Progenitor cell of endocrine pancreas (in vitro differentiated cells): ENCODE results near the gene OR2G3. TPM values are rescaled to one million over a fixed set of nuclear protein-coding genes. Genes with fewer than 3 reads are reported as not detected.

Experiments
- DNase-seq: peaks from one replicate; pipeline ENCODE4 v3.0.0; 2021; ENCODE audit warnings: low spot score; ENCODE audit not compliant: unreplicated experiment
- H3K27ac Mint-ChIP-seq: 2 replicates; pipeline ENCODE4 v1.8.0; 2021; ENCODE audit warnings: mild to moderate bottlenecking, moderate library complexity, mixed read lengths
- H3K27me3 Mint-ChIP-seq: 2 replicates; pipeline ENCODE4 v1.8.0; 2021; ENCODE audit warnings: mixed read lengths
- H3K36me3 Mint-ChIP-seq: 2 replicates; pipeline ENCODE4 v1.8.0; 2022; ENCODE audit warnings: mixed read lengths; ENCODE audit not compliant: insufficient read depth
- H3K4me1 Mint-ChIP-seq: 2 replicates; pipeline ENCODE4 v1.8.0; 2021; ENCODE audit warnings: low read depth, mixed read lengths
- H3K4me3 Mint-ChIP-seq: 2 replicates; pipeline ENCODE4 v1.8.0; 2021; ENCODE audit warnings: low read depth, mild to moderate bottlenecking, moderate library complexity, mixed read lengths
- H3K9me3 Mint-ChIP-seq: 2 replicates; pipeline ENCODE4 v1.8.0; 2021; ENCODE audit warnings: low read depth, mixed read lengths
- long read RNA-seq: library from polyadenylated mRNA; unstranded; transcript quantifications from one replicate; pipeline ENCODE4 v2.0.0, GENCODE V29; 2020
- total RNA-seq: library from RNA; stranded (reverse); gene quantifications from 2 replicates; pipeline ENCODE4 v1.2.1, GENCODE V29; 2021
- TF ChIP-seq, protein P1 (sequence below): fragments of 200-600 bp; sonication (generic); IDR thresholded peaks from one replicate; pipeline ENCODE4 v1.5.0; 2021; ENCODE audit warnings: antibody characterized with exemption, mild to moderate bottlenecking; ENCODE audit not compliant: unreplicated experiment

The OR2G3 gene
- not detected in 2 replicates for total RNA-seq
- long read RNA-seq, result 0 reads

DNA sequence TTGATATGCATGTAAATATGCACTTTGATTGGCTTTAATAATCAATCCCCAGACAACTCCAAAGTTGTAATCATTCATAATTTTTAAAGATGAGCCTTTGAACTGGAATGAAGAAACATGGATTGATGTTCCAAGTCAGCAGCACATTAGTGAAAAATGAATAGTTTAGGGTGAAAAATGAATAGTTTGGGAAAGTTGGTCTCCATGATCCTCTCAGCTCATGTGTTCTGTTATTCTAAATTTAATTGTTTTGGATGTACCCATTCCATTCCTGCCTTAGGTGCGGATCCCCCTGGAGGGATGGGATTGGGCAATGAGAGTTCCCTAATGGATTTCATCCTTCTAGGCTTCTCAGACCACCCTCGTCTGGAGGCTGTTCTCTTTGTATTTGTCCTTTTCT is at the start of gene OR2G3:
OR2G3 (plus strand) TSS at position 301 of the 400 bp plus-strand sequence; CDS start at position 301, 0 bp downstream.
- Mint-ChIP-seq H3K27ac (no peak within 1 kb of the TSS), H3K4me1 (no peaks in the 10 kb centered on the region), H3K9me3 (peaks cover 13% of the 10 kb centered on the region), H3K36me3 (no peaks in the 10 kb centered on the region), H3K4me3 (no peak within 1 kb of the TSS), H3K27me3 (no peaks in the 10 kb centered on the region)
- TF ChIP-seq, protein P1, sequence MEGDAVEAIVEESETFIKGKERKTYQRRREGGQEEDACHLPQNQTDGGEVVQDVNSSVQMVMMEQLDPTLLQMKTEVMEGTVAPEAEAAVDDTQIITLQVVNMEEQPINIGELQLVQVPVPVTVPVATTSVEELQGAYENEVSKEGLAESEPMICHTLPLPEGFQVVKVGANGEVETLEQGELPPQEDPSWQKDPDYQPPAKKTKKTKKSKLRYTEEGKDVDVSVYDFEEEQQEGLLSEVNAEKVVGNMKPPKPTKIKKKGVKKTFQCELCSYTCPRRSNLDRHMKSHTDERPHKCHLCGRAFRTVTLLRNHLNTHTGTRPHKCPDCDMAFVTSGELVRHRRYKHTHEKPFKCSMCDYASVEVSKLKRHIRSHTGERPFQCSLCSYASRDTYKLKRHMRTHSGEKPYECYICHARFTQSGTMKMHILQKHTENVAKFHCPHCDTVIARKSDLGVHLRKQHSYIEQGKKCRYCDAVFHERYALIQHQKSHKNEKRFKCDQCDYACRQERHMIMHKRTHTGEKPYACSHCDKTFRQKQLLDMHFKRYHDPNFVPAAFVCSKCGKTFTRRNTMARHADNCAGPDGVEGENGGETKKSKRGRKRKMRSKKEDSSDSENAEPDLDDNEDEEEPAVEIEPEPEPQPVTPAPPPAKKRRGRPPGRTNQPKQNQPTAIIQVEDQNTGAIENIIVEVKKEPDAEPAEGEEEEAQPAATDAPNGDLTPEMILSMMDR, result no peak
- DNase-seq, result no peak

DNA sequence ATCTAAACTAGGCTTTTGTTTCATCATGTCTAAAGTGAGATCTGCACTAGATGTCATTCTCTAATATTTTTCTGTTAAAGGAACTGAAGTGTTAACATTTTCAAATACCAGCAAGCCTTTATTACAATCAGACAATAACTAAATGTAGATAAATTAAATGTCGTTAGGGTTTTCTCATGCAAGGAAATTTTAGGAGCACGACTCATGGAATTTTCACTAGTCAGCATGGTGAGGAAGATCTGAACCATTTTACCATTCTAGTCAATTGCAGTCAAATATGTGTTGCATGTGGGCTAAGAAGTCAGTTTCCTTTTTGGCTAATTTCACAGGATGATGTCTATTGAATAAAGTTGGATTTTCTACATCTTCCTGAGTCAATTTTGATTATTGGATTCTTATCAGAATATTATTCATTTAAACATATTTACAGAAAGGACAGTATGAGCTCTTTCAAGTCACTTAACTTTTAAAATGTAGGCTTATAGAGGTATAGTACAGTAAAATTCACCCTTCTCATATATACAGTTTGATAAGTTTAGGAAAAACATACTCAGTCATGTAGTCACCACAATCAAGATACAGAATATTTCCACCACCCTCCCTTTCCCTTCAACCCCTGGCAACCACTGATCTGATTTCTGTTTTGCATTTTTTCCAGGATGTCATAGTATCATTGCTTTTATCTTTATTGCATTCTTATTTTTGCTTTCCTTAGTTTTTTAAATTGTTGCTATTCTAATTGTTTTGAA is 47.3 kb upstream of the OR2G3 start:
- TF ChIP-seq, protein P1, result no peak
- Mint-ChIP-seq H3K36me3 (no peaks in the 10 kb centered on the region), H3K27me3 (no peaks in the 10 kb centered on the region), H3K9me3 (no peaks in the 10 kb centered on the region), H3K4me3 (no peak overlapping the region), H3K4me1 (no peaks in the 10 kb centered on the region), H3K27ac (no peak overlapping the region)
- no peak for DNase-seq

DNA sequence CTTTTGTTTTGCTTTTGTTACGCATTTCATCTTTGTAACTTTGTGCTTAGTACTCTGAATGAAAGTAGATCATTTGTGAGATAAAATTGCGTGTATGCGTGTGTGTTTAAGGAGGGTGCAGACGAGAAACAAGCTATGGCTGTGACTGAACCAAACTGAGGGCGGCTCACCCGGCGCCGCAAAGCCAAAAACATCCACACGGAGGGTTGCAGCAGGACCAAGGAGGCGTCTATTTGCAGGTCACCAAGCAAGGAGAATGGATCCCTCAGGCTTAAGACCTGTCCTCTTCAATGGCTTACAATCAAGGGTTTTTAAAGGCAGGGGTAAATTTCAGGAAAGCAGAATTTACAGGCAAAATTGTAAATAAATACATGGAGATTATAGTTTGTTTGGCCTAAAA is 43.7 kb upstream of the OR2G3 start:
- H3K27ac Mint-ChIP-seq, result no peak overlapping the region
- DNase-seq, result no peak
- H3K36me3 Mint-ChIP-seq, result no peaks in the 10 kb centered on the region
- no peaks in the 10 kb centered on the region for H3K9me3 Mint-ChIP-seq
- TF ChIP-seq, protein P1, result no peak
- no peaks in the 10 kb centered on the region for H3K27me3 Mint-ChIP-seq
- H3K4me3 Mint-ChIP-seq, result no peak overlapping the region
- H3K4me1 Mint-ChIP-seq, result no peaks in the 10 kb centered on the region

DNA sequence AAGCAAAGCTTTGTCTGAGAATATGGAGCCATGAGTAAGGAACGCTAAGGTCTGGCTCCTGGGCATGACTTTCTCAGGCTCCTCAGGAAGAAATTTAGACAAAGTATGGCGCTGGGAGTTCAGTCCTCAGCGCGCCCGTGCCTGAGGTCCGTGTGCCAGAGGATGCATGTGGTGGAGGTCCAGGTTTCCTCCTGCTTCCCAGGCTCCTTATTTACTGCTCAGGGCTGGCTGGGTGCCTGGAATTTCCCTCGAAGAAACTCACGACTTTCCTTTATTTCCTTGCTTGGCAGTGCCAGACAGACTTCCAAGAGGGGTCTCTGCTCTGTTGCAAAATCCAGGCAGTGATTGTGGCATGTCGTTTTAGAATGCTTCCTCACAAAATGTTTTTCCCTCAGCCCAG is 43.2 kb upstream of the OR2G3 start:
- Mint-ChIP-seq H3K4me1 (no peaks in the 10 kb centered on the region), H3K36me3 (no peaks in the 10 kb centered on the region), H3K27me3 (no peaks in the 10 kb centered on the region), H3K9me3 (no peaks in the 10 kb centered on the region), H3K4me3 (no peak overlapping the region), H3K27ac (no peak overlapping the region)
- no peak for DNase-seq
- TF ChIP-seq, protein P1, result no peak

DNA sequence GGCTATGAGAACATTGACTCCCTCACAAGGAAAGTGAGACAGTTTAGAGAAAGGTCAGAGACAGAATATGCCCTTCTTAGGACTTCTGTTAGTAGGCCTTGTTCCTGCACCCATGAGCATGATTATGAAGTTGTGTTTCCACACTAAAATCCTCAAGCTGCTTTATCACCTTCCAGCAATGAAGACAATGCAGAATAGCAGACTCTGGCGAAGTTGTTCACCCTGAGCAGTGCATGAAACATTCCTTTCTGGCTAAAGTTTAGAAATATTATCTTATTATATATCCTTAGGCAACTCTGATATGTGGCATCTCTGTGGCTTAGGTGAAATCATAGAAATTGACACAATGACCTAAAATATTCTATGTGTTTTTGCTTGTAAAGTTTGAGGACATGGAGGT is 31.1 kb upstream of the OR2G3 start:
- H3K27me3 Mint-ChIP-seq, result no peaks in the 10 kb centered on the region
- H3K36me3 Mint-ChIP-seq, result no peaks in the 10 kb centered on the region
- H3K4me1 Mint-ChIP-seq, result no peaks in the 10 kb centered on the region
- DNase-seq, result no peak
- no peak overlapping the region for H3K27ac Mint-ChIP-seq
- TF ChIP-seq, protein P1, result no peak
- H3K4me3 Mint-ChIP-seq, result no peak overlapping the region
- H3K9me3 Mint-ChIP-seq, result peaks cover 18% of the 10 kb centered on the region
